Activated CD4-positive, alpha-beta memory T cell treated with anti-CD3 and anti-CD28 coated beads for 36 hours (primary cell): ENCODE results near the gene TMEM181. TPM values are rescaled to one million over a fixed set of nuclear protein-coding genes. Genes with fewer than 3 reads are reported as not detected.
"Not testable (repeated sequence)": the region's sequence is repeated elsewhere in the genome, so short reads cannot be mapped to it uniquely, and the experiment has no call there.

Source experiments
- CTCF ChIA-PET: fragments of 350-600 bp; sonication (Branson Sonifier 250); formaldehyde crosslinking; loops from one replicate; lab custom pipeline; 2021; ENCODE audit warnings: antibody characterized with exemption, inconsistent platforms; lab: Charles Lee
- POLR2A ChIA-PET: fragments of 350-600 bp; sonication (Branson Sonifier 250); formaldehyde crosslinking; loops from one replicate; lab custom pipeline; 2021; ENCODE audit warnings: antibody characterized with exemption; lab: Charles Lee
- DNase-seq: peaks from one replicate; pipeline ENCODE4 v3.0.0-alpha.2; 2020
- H3K27ac Mint-ChIP-seq: one replicate; pipeline ENCODE4 v1.8.0; 2021; ENCODE audit warnings: mixed read lengths
- H3K27me3 Mint-ChIP-seq: one replicate; pipeline ENCODE4 v1.8.0; 2021; ENCODE audit warnings: mixed read lengths
- H3K36me3 Mint-ChIP-seq: one replicate; pipeline ENCODE4 v1.8.0; 2021; ENCODE audit warnings: mixed read lengths
- H3K4me1 Mint-ChIP-seq: one replicate; pipeline ENCODE4 v1.8.0; 2021; ENCODE audit warnings: low read depth, mixed read lengths
- H3K4me3 Mint-ChIP-seq: one replicate; pipeline ENCODE4 v1.8.0; 2021; ENCODE audit warnings: mild to moderate bottlenecking, mixed read lengths
- H3K9me3 Mint-ChIP-seq: one replicate; pipeline ENCODE4 v1.8.0; 2021; ENCODE audit warnings: mixed read lengths
- intact Hi-C: fragments of 100-400 bp; cut with micrococcal nuclease; formaldehyde crosslinking; loops from one replicate; pipeline ENCODE4 v1.15.1; 2023
- total RNA-seq, 2 experiments: library from RNA; stranded (reverse); gene quantifications; one replicate each; pipeline ENCODE4 v1.2.3, GENCODE V29; 2021

The TMEM181 gene
- total RNA-seq, 2 experiments from 2014 or later: 11.3 to 11.6 TPM

DNA sequence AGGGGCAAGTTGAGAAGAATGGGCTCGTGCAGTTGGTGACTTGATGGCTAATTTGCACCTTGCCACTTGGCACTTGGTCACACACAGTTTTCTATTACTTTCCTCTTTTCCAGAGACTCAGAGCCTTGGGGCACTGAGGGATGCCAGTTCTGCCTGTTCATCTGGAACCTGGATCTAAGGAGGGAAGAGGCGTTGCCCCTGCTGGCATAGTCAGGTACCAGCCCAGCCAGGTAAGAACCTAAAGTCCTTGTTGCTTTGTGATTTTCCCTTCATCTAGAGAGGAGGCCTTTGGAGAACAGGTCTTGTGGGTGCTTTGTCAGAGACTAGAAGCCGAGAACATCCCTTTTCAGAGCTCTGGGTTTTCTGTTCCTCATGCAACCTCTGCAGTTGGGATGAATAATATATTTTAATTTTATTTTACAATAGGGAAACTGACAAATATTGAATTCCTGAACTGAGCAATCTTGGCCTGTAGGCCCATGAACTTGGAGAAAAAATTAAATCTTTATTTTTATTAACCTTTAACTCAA, 101.3 kb downstream of the TMEM181 start:
- Mint-ChIP-seq H3K27me3 (no peaks in the 10 kb centered on the region), H3K4me1 (peaks cover 26% of the 10 kb centered on the region), H3K27ac (no peak overlapping the region), H3K4me3 (no peak overlapping the region), H3K36me3 (peaks cover 68% of the 10 kb centered on the region), H3K9me3 (no peaks in the 10 kb centered on the region)
- no peak for DNase-seq
- POLR2A ChIA-PET: interaction anchor here (0.8 to 1.3 kb wide), 3 partner anchors 8 to 15 kb away, joined by 3 to 4 read pairs (median 3); partner anchors contain the start of gene SYTL3
- CTCF ChIA-PET: interaction anchor here (0.9 to 6.5 kb wide), 5 partner anchors 16 to 446 kb away, joined by 3 to 51 read pairs (median 4); partner anchors contain the start of gene DYNLT1
- intact Hi-C loops: no loop called here

DNA sequence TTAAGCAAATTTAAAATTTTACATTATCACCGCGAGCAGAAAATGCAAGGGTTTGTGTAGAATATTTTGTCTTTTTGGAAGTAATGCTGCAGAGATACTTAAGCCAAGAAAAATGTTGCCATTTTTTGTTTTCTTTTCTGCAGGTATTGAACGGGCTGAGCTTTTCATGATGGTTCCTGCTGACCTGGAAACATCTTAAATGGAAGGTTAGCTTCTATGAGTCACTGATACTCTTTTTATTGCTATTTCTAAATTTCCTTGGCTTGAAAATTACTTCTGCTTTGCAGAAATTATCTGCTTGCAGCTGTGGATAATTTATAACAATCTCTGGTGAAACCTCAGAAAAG, 102.7 kb downstream of the TMEM181 start:
- CTCF ChIA-PET: interaction anchor here (0.8 to 6.5 kb wide), 3 partner anchors 29 to 442 kb away, joined by 4 to 51 read pairs (median 5); no protein-coding TSS in a partner anchor
- H3K4me3 Mint-ChIP-seq: no peak overlapping the region
- POLR2A ChIA-PET: no interaction called here
- H3K27ac Mint-ChIP-seq: no peak overlapping the region
- H3K36me3 Mint-ChIP-seq: peaks cover 70% of the 10 kb centered on the region
- H3K4me1 Mint-ChIP-seq: peaks cover 12% of the 10 kb centered on the region
- H3K27me3 Mint-ChIP-seq: no peaks in the 10 kb centered on the region
- intact Hi-C loops: no loop called here
- no peaks in the 10 kb centered on the region for H3K9me3 Mint-ChIP-seq
- DNase-seq: no peak

GRCh38 chr6:158662954-158663624, 103.2 kb downstream of the TMEM181 start:
- ChIA-PET CTCF (interaction anchor here (0.8 to 6.5 kb wide), 4 partner anchors 13 to 442 kb away, joined by 3 to 51 read pairs (median 4); partner anchors contain the start of gene SYTL3), POLR2A (no interaction called here)
- Mint-ChIP-seq H3K27me3 (no peaks in the 10 kb centered on the region), H3K9me3 (no peaks in the 10 kb centered on the region), H3K4me3 (no peak overlapping the region), H3K4me1 (peaks cover 12% of the 10 kb centered on the region), H3K27ac (no peak overlapping the region), H3K36me3 (peaks cover 73% of the 10 kb centered on the region)
- no peak for DNase-seq
- intact Hi-C loops: no loop called here

GRCh38 chr6:158663625-158664165, 103.8 kb downstream of the TMEM181 start:
- Mint-ChIP-seq H3K27me3 (no peaks in the 10 kb centered on the region), H3K36me3 (peaks cover 76% of the 10 kb centered on the region), H3K4me3 (no peak overlapping the region), H3K4me1 (peaks cover 11% of the 10 kb centered on the region), H3K27ac (no peak overlapping the region), H3K9me3 (no peaks in the 10 kb centered on the region)
- intact Hi-C loops: no loop called here
- DNase-seq: no peak
- ChIA-PET POLR2A (no interaction called here), CTCF (interaction anchor here (1.2 to 6.5 kb wide), 2 partner anchors 14 to 27 kb away, joined by 3 to 51 read pairs; partner anchors contain the start of gene SYTL3)

DNA sequence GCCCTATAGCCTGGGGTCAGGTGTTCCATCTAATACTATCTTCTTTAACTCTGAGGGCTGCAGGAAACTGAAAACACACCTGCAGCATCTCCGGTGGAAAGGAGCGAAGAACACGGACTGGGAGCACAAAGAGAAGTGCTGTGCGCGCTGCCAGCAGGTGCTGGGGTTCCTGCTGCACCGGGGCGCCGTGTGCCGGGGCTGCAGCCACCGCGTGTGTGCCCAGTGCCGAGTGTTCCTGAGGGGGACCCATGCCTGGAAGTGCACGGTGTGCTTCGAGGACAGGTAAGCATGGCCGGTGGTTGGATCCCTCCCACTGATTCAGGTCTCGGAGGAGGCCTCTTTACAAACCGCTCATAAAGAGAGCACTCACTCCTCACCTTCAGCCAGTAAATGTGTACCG, 105.4 kb downstream of the TMEM181 start:
- Mint-ChIP-seq H3K27ac (no peak overlapping the region), H3K27me3 (no peaks in the 10 kb centered on the region), H3K9me3 (no peaks in the 10 kb centered on the region), H3K36me3 (peaks cover 79% of the 10 kb centered on the region), H3K4me3 (no peak overlapping the region), H3K4me1 (peaks cover 4% of the 10 kb centered on the region)
- intact Hi-C loops: no loop called here
- no peak for DNase-seq
- ChIA-PET CTCF (no interaction called here), POLR2A (interaction anchor here (0.7 kb wide), 1 partner anchor 460 kb away, joined by 4 read pairs; no protein-coding TSS in a partner anchor)

DNA sequence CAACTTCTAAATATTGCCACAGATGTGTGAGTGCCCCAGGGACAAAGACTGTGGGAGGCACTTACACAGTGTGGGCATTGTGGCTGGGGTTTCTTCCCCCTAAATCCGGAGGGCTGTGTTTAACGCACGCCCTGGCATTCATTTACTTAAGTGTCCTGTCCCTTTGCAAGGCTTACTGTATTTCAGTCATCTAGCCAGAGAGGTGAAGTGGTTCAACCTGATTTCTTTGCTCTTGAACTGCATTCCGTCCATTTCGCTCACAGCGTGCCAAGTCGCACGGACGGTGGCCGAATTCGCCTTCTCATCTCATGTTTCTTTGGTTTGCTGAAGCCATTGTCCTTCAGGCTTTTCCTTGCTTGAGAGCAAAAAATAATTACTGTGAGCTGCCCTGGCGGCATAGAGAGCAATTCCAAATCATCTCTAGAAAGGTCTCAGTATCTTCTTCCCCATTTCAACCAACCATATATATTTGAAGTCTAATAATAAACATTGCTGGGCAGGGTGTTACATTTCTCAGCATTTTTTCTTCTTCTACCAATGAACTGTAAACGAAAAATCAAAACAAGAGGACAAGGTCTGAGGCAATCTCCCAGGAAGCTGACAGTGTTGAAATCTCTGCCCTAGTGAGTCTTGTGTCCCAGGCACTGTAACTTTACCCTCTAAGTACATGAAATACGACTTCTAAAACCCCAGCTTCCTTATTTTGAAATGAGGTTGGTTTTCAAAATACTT, 106.9 kb downstream of the TMEM181 start:
- Mint-ChIP-seq H3K4me1 (peaks cover 2% of the 10 kb centered on the region), H3K27ac (no peak overlapping the region), H3K36me3 (peaks cover 75% of the 10 kb centered on the region), H3K4me3 (no peak overlapping the region), H3K27me3 (no peaks in the 10 kb centered on the region), H3K9me3 (no peaks in the 10 kb centered on the region)
- ChIA-PET POLR2A (no interaction called here), CTCF (interaction anchor here (1.7 kb wide), 1 partner anchor 24 kb away, joined by 8 read pairs; no protein-coding TSS in a partner anchor)
- no peak for DNase-seq
- intact Hi-C loops: no loop called here

- intact Hi-C loops: no loop called here
- peaks cover 68% of the 10 kb centered on the region for H3K36me3 Mint-ChIP-seq
- no peak for DNase-seq
- ChIA-PET POLR2A (no interaction called here), CTCF (interaction anchor here (1.7 kb wide), 1 partner anchor 24 kb away, joined by 8 read pairs; no protein-coding TSS in a partner anchor)
- no peak overlapping the region for H3K4me3 Mint-ChIP-seq
- peaks cover 2% of the 10 kb centered on the region for H3K4me1 Mint-ChIP-seq
- H3K9me3 Mint-ChIP-seq: no peaks in the 10 kb centered on the region
- H3K27ac Mint-ChIP-seq: no peak overlapping the region
- no peaks in the 10 kb centered on the region for H3K27me3 Mint-ChIP-seq
Measured at GRCh38 chr6:158667360-158667981, 107.6 kb downstream of the TMEM181 start.

GRCh38 chr6:158668707-158669103, 108.8 kb downstream of the TMEM181 start:
- Mint-ChIP-seq H3K4me1 (peaks cover 2% of the 10 kb centered on the region), H3K36me3 (peaks cover 62% of the 10 kb centered on the region), H3K27me3 (no peaks in the 10 kb centered on the region), H3K27ac (no peak overlapping the region), H3K4me3 (no peak overlapping the region), H3K9me3 (no peaks in the 10 kb centered on the region)
- CTCF ChIA-PET: no interaction called here
- intact Hi-C loops: no loop called here
- no peak for DNase-seq
- POLR2A ChIA-PET: interaction anchor here (0.9 to 1.1 kb wide), 2 partner anchors 15 to 42 kb away, joined by 3 read pairs; no protein-coding TSS in a partner anchor

DNA sequence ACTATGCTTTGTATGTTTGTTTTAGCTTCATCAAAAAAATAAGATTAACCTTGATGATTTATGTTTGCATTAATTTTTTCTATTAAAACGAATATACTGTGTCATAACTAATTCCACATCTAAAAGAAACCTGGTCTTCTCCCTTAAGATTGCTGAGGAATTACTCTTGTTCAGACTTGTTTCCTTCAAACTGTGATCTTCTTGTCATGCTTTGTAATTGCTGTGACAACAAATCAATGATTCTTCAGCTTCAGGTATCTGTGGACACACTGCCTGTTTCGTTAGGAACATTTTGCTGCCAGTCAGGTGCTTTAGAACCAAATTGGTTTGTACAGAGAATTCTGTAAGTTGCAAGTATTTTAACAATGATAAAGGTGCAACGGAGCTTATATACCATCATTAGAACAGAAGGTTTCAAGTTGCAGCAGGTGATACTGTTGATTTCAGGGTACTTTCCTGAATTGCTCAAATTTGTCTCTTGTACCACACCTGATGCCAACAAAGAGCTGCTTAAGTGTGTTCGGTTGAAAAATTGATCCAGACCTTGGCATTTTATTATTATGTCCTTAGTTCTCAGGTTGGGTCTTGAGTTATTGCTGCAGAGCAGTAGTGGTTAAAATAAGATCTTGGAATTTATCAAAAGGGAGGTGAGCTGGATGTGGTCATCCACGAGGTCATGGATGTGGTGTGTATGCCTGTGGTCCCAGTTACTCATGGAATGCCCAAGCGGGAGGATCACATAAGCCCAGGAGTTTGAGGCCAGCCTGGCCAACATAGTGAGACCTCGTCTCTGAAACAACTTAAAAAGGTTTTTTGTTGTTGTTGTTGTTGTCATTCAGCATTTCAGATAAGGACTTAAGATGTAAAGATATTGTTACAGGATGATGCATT, 109.5 kb downstream of the TMEM181 start:
- Mint-ChIP-seq H3K27me3 (no peaks in the 10 kb centered on the region), H3K27ac (no peak overlapping the region), H3K4me3 (no peak overlapping the region), H3K9me3 (no peaks in the 10 kb centered on the region), H3K4me1 (peaks cover 2% of the 10 kb centered on the region), H3K36me3 (peaks cover 64% of the 10 kb centered on the region)
- intact Hi-C loops: no loop called here
- POLR2A ChIA-PET: interaction anchor here (0.9 to 1.1 kb wide), 2 partner anchors 16 to 42 kb away, joined by 3 read pairs; no protein-coding TSS in a partner anchor
- CTCF ChIA-PET: no interaction called here
- no peak for DNase-seq

- H3K27me3 Mint-ChIP-seq, intact Hi-C loops, H3K4me3 Mint-ChIP-seq, H3K4me1 Mint-ChIP-seq, POLR2A ChIA-PET, DNase-seq, H3K9me3 Mint-ChIP-seq, H3K27ac Mint-ChIP-seq: not testable (repeated sequence)
- H3K36me3 Mint-ChIP-seq: peaks cover 55% of the 10 kb centered on the region
- CTCF ChIA-PET: interaction anchor here (0.7 to 2.6 kb wide), 2 partner anchors 19 to 66 kb away, joined by 3 to 9 read pairs; no protein-coding TSS in a partner anchor
Measured at GRCh38 chr6:158672119-158672518, 112.2 kb downstream of the TMEM181 start.
